IPS-NIHi11 (cell line): ENCODE results near the gene NACC2.
"Not testable (repeated sequence)": the region's sequence is repeated elsewhere in the genome, so short reads cannot be mapped to it uniquely, and the experiment has no call there.

Source experiments
- DNase-seq: peaks from one replicate; pipeline ENCODE4 v3.0.0; 2012; ENCODE audit warnings: mixed read lengths, low spot score

The NACC2 gene

GRCh38 chr9:136080716-136081112 is 14.4 kb downstream of the NACC2 start:
- DNase-seq, result no peak

- no peak for DNase-seq
Observed at GRCh38 chr9:136079916-136080246, 15.2 kb downstream of the NACC2 start.

- DNase-seq, result no peak
Observed at GRCh38 chr9:136079211-136079915, 15.7 kb downstream of the NACC2 start.

- no peak for DNase-seq
Observed at GRCh38 chr9:136078498-136079011, 16.5 kb downstream of the NACC2 start.

- no peak for DNase-seq
Observed at GRCh38 chr9:136078024-136078423, 17.1 kb downstream of the NACC2 start.

- no peak for DNase-seq
Observed at GRCh38 chr9:136077491-136077890, 17.6 kb downstream of the NACC2 start.

GRCh38 chr9:136075881-136076678 is 19.0 kb downstream of the NACC2 start:
- no peak for DNase-seq

GRCh38 chr9:136075134-136075841 is 19.8 kb downstream of the NACC2 start:
- no peak for DNase-seq

GRCh38 chr9:136074706-136075105 is 20.4 kb downstream of the NACC2 start:
- DNase-seq, result no peak

- peak; percentile 3 for DNase-seq
Observed at GRCh38 chr9:136062657-136063439, 32.2 kb downstream of the NACC2 start.

- not testable (repeated sequence) for DNase-seq
Observed at GRCh38 chr9:136061916-136062315, 33.2 kb downstream of the NACC2 start.

GRCh38 chr9:136061405-136061804 is 33.7 kb downstream of the NACC2 start:
- no peak for DNase-seq

- no peak for DNase-seq
Observed at GRCh38 chr9:136060671-136061371, 34.3 kb downstream of the NACC2 start.

GRCh38 chr9:136059851-136060670 is 35.0 kb downstream of the NACC2 start:
- no peak for DNase-seq

GRCh38 chr9:136059321-136059791 is 35.7 kb downstream of the NACC2 start:
- DNase-seq, result no peak

GRCh38 chr9:136058801-136059302 is 36.2 kb downstream of the NACC2 start:
- DNase-seq, result no peak

- no peak for DNase-seq
Observed at GRCh38 chr9:136058084-136058483, 37.0 kb downstream of the NACC2 start.

GRCh38 chr9:136057236-136058081 is 37.6 kb downstream of the NACC2 start:
- peak; percentile 52 for DNase-seq
